Kasumi-1 (cell line): ENCODE measurements around the gene TXN.
"Not testable (repeated sequence)": the region's sequence is repeated elsewhere in the genome, so short reads cannot be mapped to it uniquely, and the experiment has no call there.

ENCODE experiments used
- DNase-seq, 2 experiments: peaks; one replicate each; lab custom pipeline; 2025; lab: John Stamatoyannopoulos, UW

Gene TXN

DNA sequence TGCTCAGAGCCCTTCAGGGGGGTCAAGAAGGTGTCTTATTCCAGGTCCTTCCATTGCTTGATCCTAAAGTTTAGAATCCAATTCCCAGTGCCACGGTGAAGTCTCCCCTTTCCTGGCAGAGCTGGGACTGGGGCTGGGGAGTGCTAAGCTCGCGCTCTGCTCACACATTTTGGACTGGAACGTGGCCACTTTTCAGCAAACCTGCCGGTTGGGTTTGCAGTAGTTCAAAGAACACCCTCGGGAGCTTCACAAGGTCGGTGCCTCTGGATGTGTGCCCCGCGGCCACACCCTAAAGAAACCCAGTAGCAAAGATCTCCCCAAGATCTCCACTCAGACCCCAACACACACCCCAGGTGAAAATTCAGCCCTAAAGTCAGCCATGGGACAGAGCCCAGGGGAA lies 48.3 kb downstream of the TXN start, which contains the start of gene C9orf152:
C9orf152 (minus strand) TSS at position 129 of the 400 bp plus-strand sequence. CDS start 580 bp downstream, outside the sequence.
- no peak for DNase-seq

DNA sequence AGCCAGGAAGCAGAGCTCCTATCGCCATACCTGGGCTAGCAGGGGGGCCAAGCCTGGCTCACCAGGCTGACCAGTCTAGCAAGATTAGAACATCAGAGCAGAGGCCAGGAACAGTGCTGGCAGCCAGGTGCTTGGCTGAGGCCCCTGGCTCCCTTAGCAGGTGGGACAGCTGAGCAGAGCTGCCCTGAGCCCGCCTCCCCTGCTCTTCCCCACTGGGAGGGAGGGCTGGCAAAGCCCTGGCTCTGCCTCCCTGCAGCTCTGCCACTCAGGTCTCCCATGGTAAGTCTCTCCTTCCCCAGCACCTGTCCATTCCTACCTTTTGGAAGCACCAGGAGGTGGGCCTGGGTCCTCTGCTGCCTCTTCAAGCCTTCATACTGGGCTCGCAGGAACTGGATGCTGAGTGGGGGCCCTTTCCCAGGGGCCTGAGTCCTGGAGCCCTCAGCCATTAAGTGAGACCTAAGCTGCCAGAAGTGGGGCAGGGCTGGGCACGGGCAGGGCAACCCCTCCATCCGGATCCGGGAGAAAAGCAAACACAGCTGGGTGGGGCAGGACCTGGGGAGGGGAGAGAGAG lies 49.2 kb downstream of the TXN start:
- no peak for DNase-seq

GRCh38 chr9:110206389-110206788 lies 49.9 kb downstream of the TXN start:
- no peak for DNase-seq

- not testable (repeated sequence) for DNase-seq
These were observed 50.7 kb downstream of the TXN start for GRCh38 chr9:110205612-110206011.

DNA sequence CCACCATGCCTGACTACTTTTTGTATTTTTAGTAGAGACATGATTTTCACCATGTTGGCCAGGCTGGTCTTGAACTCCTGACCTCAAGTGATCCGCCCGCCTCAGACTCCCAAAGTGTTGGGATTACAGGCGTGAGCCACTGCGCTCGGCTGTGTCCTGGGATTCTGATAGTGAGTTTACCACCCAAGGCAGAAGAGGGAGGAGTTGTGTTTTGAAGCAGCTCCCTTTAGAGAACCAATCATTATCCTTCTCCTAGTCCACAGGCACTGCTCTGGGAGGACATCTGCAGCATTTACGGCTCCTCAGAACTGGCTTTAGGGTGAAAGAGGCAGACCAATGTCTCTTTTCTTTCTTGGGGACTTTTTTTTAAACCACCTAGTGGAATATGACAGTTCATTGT lies 54.1 kb downstream of the TXN start:
- DNase-seq, result no peak

GRCh38 chr9:110199643-110200042 lies 56.7 kb downstream of the TXN start:
- DNase-seq, result no peak

GRCh38 chr9:110198357-110198756 lies 58.0 kb downstream of the TXN start:
- DNase-seq, result no peak

DNA sequence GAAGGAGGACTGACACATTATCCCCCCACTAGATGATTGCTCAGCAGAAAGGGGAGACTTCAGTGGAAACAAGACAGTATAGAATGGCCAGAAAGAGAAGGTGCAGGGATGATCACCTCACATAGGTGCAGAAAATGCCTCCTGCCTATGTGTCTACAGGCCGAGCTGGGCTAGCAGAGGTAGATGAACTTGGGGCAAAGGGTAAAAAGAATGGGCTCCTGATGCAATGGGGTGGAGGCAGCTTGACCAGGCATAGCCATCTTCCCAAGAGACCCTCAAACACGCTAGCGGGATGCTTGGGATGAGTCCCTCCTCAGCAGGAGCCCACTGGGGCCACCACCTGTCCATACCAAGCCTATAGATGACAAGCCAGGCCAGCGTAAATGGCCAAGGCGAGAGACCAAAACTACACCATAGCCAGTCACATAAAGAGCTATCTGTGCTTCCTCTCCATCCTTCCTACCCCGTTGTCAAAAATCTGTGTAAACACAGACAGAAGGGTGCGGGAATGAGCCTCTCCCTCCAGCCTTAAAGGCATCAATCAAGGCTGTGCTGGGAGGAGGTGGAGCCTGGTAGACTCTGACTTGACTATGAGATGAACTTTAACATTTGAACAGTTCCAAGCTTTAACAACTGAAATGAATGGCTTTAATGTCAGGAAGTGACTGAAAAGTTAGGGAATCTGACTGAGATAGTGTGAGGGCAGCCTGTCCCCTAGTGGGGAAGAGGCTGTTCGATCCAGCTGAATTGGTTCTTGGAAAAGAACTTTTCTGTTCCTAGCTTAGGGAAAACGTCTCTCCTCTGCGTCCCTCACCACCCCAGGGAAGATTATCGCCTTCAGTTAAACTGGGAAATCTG lies 58.7 kb downstream of the TXN start:
- DNase-seq, result no peak

DNA sequence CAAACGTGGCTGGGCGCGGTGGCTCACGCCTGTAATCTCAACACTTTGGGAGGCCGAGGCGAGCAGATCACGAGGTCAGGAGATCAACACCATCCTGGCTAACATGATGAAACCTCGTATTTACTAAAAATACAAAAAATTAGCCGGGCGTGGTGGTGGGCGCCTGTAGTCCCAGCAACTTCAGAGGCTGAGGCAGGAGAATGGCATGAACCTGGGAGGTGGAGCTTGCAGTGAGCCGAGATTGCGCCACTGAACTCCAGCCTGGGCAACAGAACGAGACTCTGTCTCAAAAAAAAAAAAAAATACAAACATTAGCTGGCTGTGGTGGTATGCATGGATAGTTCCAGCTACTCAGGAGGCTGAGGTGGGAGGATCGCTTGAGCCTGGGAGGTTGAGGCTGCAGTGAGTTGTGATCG lies 60.2 kb downstream of the TXN start:
- not testable (repeated sequence) for DNase-seq
